ENCODE results near the gene UBE2J2.

DNA sequence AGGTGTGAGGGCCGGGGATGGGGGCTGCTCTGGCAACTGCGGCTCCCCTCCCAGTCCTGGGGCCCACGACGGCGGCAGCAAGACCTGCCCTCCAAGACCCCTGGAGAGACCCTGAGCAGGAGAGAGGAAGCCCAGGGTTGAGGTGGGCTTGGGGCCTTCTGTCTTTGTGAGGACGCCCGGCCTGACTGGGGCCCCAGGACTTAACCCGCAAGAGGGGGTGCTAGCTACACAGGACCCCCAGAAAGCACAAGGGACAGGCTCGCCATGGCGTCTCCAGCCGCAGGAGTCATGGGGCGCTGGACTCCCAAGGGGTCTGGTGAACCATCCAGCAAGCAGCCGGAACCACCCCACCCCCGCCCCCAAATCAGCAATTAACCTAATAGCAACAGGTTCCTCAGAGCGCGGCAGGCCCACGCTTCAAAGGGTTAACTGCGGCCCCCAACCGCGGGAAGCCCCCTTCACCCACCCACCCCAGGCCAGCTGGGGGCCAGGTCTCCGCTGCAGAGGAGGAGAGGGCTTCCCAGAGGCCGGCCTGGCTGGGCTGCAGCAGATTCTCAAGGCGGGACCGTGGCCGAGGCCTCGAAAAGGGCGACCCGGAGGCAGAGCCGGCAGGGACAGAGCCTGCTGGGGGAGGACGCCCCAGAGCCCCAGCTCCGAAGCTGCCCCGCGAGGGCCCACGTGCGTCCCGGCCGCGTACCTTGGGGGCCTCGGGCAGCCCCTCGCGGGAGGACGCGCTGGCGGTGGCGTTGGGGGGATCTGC lies 27.7 kb downstream of the UBE2J2 start:
- TF ChIP-seq POLR2A (IDR thresholded peaks at IDR 0.05), result no peak
- TF ChIP-seq, protein P1, sequence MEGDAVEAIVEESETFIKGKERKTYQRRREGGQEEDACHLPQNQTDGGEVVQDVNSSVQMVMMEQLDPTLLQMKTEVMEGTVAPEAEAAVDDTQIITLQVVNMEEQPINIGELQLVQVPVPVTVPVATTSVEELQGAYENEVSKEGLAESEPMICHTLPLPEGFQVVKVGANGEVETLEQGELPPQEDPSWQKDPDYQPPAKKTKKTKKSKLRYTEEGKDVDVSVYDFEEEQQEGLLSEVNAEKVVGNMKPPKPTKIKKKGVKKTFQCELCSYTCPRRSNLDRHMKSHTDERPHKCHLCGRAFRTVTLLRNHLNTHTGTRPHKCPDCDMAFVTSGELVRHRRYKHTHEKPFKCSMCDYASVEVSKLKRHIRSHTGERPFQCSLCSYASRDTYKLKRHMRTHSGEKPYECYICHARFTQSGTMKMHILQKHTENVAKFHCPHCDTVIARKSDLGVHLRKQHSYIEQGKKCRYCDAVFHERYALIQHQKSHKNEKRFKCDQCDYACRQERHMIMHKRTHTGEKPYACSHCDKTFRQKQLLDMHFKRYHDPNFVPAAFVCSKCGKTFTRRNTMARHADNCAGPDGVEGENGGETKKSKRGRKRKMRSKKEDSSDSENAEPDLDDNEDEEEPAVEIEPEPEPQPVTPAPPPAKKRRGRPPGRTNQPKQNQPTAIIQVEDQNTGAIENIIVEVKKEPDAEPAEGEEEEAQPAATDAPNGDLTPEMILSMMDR (IDR thresholded peaks at IDR 0.05), result no peak

Data from testis (tissue), 2 donors.